Mesenteric fat pad (tissue), 1 donor: Measurements from ENCODE around the gene HDAC5. TPM values are rescaled to one million over a fixed set of nuclear protein-coding genes. Genes with fewer than 3 reads are reported as not detected.
"Not testable (repeated sequence)": the region's sequence is repeated elsewhere in the genome, so short reads cannot be mapped to it uniquely, and the experiment has no call there.

ENCODE experiments used
- DNase-seq: peaks from one replicate; pipeline ENCODE4 v3.0.0-alpha.2; 2020; ENCODE audit warnings: low spot score
- total RNA-seq: library from RNA; stranded (reverse); fragmentation: NEBNext Ultra II Directional; extraction: Animal tissue kit (Norgen Biotek cat#: 25700); gene quantifications from one replicate; pipeline ENCODE4 v1.2.1, GENCODE V29; 2021
- donor health status: DM: yes; HTN: yes; CAD: no.

The HDAC5 gene
- total RNA-seq, 1 donor from 2014 or later = 34.9 TPM

DNA sequence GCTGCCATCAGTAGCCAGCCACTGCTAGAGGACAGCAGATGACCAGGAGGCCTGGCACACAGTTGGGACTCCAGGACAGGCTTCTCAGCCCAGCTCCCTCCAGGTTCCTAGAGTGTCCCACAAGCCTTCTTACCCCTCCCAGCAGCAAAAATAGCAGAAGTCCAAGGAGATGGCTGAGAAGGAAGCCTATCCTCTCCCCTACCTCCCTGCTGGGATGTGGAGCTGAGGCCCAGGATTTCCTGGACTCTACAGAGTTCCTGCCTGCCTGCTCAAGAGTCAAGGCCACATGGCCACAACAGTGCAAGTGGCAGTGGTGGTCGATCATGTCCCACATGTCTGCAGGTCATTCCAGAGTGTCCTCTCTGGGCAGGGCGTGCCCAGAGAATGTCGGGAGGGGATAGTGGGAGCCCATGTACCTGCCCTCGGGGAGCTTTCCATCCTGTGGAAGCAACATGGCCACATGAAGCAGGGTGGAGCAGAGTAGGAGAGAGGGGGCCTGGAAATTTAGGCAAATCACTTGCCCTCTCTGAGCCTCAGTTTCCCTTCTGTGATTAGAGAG is 10.6 kb upstream of the HDAC5 start:
- no peak for DNase-seq

DNA sequence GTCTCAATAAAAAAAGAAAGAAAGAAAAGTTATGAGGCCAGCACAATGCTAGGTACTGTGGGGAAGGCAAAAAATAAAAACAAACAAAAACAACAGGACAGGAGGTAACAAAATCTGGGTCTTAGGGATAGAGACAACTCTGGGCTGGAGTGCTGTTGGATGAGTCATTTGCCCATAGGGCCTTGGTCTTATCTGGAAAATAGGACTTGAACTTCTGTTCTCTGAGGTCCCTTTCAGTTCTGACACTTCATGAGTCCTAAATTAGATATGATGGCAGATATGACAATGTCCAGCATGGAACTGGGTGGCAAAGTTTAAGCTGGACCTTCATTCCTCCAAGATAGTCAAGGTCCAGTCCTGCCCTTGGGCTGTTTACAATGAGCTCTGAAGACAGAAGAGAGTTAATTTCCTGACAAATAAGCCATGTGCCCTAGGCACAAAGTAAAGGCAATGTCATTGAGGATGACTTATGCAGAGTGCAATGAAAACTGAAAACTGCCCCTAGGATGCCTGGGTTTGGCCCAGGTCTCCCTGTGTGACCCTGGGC is 8.9 kb upstream of the HDAC5 start:
- no peak for DNase-seq

DNA sequence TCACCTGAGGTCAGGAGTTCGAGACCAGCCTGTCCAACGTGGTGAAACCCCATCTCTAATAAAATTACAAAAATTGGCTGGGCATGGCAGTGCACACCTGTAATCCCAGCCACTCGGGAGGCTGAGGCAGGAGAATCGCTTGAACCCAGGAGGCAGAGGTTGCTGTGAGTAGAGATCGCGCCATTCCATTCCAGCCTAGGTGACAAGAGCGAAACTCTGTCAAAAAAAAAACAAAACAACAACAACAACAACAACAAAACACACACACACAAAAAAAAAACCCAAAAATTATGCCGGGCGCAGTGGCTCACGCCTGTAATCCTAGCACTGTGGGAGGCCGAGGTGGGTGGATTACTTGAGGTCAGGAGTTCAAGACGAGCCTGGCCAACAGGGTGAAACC is 7.9 kb upstream of the HDAC5 start:
- DNase-seq = not testable (repeated sequence)

DNA sequence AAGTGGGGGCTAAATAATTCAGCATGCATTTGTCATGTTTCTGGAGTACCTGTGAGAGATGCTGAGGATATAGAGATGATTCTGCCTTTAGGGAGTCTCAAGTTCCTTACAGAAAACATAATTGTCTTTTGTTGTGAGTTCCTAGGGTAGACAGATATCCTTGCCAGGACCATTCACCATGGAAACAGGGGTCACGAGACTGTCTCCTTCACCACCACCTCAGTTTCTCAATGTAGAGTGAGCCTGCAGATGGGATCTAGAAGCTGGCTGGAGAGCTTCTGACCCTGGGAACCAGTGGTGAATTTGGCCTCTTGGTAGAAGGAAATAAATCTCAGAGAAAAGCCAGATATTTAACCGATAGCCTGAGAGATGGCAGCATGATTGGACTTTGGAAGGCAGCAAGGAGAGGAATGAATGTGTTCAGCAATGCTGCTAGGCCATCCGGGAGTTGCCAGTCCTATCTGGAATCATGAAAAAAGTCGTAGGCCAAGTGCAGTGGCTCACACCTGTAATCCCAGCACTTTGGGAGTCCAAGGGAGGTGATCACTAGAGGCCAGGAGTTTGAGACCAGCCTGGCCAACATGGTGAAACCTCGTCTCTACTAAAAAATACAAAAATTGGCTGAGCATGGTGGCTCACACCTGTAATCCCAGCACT is 7.4 kb upstream of the HDAC5 start:
- DNase-seq = no peak

DNA sequence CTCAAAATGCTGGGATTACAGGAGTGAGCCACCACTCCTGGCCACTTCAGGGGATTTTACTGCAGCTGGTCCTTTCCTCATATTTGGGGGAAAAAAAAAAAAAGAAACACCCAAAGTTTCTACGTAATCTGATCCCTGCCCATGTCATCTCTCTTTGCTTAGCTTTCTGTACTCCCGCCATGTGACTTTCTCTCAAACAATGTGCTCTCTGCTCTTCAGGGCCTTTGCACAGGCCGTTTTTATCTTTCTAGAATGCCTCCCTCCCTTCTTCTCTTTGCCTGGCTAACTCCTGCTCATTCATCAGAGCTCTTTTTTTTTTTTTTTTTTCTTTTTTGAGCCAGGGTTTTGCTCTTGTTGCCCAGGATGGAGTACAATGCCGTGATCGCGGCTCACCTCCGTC is 4.9 kb upstream of the HDAC5 start:
- no peak for DNase-seq

DNA sequence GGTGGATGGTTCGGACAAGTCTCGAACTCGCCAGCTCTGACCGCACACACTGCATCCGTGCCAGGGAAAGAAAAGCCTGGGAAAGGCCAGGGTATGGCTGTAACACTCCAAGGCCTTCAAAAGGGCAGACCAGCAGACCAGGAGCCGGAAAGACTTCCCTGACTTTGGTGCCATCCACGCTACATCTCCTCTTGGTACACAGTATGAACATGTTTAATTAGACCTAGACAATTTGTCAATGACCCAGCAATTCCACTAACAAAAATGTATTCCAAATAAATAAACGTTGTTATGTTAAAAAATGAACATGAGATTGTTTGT is 637 bp upstream of the HDAC5 start:
- no peak for DNase-seq

DNA sequence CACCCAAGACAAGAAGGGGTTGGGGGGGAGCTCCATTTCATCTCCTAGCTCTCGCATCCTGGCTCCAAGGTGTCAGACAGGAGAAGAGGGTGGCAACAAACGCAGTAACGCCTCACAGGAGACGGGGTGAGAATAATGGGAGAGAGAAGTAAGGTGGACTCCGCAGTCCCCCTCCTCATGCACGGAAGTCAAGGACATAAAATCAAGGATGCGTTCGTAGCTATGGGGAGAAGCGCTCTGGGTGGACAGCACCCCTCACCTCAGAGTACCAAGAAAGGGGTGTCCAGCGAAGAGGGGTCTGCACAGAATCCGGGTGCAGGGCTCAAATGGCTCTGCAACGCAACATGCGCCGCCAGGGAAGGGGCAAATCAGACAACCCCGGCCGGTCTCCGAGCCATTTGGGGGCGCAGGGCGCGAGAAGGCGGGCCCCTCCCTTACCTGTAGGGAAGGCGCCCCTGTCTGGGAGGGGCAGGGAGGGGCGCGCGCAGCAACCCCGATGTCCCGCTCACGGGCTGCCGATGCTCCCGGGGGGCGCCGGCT is 555 bp downstream of the HDAC5 start:
- DNase-seq = no peak

DNA sequence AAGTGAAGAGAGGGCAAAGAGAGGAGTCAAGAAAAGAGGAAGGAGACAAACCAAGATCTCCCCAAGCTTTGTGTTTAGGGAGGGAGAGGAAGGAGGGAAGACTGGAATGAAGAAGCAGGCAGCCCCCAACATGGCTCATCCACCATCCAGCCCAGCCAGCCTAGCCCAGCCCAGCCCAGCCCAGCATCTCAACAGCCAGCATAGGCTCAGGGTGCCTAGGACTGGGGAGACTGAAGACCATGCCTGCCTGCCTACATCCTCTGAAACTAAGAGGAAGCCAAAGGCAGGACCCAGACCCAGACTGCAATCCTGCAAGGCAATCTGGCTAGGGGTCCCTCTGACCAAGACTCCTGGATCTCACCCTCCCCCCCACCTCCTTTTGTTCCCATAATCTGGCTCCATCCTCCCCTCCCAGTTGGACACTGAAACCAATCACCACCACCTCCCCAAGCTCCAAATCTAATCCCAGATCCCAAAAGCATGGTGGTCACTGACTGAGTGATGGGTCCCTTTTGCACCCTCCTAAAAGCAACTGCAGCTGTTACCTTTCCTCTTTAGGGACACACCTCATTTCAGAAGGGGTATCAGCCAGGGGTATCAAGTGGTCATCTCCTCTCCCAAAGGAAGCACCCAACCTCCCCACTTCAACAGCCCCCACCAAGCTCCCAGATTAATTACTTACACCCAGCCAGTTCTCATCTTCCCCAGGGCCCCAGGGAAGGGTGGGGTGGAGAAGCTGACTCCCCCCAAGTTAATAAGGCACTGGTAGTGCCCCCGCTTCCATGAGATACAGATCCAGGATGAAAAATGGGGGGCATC is 1.2 kb downstream of the HDAC5 start:
- DNase-seq = no peak

DNA sequence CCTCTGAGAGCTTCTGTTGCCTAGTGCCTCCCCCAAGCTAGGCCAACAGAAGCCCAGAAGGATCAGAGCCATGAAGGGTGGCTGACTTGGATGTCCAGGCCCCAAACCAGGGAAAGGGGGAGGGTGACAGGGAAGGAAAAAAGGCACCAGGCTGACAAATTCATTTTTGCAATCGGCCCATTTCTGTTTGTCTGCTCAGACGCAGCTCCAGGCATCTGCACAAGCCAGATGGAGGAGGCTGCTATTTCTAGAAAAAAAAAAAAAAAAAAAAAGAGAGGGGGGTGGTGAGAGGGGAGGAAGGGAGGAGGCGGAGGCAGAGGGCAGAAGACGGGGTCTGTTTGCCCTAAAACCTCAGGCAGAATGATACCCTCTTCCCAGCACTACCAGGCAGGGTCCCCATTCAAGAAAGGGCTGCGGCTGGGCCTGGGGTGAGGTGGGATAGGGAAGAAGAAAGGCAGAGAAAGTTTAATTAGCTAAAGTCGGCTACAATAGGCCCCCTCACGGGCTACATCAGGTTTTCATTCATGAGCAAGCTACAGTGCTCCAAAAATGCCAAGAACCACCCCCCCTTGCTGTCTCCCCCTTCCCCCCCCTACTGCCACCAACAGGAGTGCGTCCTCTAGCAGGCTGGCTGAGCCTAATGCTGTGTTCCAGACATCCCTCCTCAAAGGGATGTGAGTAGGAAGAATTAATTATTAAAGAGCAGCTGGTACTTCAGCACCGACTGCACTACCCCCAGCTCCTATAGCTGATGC is 2.4 kb downstream of the HDAC5 start:
- no peak for DNase-seq

DNA sequence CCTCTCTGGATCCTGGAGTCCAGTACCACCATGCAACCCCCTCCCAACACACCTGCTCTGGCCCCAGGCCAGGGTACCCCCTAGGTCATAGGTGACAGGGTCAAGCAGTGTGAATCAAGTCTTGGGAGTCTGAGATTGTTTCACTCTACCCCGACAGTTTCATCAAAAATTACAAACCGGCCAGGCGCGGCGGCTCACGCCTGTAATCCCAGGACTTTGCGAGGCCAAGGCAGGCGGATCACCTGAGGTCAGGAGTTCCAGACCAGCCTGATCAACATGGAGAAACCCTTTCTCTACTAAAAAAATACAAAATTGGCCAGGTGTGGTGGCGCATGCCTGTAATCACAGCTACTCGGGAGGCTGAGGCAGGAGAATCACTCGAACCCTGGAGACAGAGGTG is 3.2 kb downstream of the HDAC5 start:
- DNase-seq = not testable (repeated sequence)

DNA sequence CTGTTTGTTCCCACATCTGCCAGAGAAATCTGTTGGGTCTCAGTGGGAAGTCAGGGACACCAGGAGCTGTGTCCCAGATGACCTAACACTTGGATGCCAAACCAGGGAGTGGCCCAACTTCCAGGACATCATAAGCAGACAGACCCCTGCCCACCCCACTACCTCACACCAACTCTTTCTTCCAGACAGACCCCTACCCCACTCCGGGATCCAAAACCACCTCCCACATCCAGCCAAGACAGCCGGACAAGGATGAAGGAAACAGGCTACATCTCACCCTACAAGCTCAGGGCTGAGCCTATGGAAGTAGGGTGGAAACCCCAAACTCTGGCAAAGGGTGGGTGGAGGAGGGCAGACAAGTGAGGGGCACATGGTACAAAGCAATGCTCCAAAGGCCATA is 3.6 kb downstream of the HDAC5 start:
- no peak for DNase-seq

DNA sequence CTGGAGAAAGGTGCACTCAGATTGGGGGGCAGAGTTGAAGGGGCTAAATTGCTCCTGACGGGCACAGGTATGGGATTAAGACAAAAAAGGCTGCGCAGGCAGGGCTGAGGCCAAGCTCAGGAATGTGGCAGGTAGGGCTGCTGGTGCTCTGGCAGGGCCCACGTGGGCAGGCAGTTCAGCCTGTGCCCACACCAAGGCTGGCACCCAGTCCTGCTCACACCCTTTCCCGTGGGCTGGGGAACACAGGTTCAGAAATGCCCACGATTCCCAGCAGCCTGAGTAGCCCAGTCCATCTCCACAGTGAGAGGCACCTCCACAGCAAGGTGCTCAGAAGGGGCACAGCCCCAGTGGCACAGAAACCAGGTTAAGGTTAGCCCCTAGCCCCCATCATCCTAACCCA is 4.4 kb downstream of the HDAC5 start:
- no peak for DNase-seq

DNA sequence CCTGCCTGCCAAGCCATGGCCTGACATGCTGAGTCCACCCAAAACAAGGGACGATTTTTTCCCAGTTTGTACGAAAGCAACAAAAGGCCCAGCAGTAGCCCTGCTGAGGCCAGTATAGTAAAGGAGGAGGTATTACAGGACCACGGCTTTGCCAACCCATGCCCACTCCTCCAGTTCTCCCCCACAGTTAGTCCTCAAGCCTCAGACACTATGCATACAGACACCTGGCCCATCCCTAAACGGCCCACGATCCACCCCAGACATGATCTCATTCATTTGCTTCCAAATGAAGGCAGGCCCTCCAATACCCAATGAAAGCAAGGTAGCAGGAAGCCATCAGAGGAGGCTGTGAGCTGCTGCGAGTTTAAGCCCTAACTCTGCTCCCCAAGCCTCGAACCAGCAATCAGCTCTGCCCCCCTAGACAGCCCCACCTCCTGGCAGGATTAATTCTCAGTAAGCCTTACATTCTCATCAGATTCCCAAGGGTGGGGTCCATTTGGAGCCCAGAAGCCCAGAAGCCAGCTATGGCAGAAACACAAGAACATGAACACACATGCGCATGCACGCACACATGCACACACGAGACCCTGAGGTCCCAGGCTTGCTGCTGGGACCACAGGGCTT is 4.9 kb downstream of the HDAC5 start:
- no peak for DNase-seq

DNA sequence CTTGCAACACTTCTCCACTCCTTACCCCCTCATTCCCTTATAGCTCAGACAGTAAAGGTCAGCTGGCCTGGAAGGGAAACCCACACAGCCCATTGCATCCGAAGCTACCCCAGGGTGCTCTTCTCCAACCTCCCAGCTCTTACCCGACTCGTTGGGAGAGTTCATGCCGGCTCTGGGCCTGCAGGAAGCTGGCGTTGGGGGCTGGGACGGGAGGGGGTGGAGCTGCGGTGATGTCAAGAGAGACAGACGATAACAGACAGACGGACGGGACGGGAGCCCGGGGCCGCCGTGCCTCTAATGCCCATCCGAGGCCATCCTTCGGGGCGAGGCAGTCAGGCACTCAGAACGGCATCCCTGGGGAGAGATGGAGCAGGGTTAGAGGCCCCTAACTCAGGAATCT is 6.1 kb downstream of the HDAC5 start:
- no peak for DNase-seq

DNA sequence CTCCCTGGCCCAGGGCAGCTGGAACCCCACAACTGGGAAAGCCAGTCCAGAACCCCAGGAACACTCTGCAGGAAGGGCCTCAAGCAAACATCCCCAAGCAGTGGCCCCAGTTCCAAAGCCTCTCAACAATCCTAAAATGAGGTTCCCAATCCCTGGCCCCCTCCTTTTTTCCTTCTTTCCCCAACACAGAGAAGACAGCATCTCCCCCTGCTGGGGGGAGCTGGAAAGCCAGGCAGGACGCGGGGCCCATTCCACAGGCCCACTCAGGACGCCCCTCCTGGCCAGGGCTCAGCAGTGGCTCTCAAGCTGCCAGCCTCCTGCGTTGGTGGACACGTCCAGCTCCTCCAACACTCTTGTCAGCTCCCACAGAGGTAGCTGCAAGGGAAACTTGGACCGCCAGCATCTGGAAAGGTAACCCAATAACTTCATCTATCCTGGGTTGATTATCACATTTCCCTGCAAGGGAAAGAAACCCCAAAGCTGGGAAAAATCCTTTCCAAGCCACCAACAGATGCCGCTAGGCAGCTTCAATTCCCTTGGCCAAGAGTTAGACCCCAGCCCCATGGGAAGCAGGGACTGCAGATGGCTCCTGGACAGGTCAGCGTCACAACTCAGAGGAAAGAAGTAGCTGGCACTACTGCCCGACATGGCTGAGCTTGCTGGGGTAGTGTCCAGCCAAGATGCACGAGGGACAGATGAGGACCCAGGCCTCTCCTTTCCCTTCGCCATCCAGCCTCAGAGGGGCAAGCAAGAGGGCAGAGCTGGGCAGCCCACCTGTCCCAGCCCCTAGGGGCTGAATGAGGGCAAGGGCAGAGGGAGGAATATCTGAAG is 7.6 kb downstream of the HDAC5 start:
- DNase-seq = no peak

DNA sequence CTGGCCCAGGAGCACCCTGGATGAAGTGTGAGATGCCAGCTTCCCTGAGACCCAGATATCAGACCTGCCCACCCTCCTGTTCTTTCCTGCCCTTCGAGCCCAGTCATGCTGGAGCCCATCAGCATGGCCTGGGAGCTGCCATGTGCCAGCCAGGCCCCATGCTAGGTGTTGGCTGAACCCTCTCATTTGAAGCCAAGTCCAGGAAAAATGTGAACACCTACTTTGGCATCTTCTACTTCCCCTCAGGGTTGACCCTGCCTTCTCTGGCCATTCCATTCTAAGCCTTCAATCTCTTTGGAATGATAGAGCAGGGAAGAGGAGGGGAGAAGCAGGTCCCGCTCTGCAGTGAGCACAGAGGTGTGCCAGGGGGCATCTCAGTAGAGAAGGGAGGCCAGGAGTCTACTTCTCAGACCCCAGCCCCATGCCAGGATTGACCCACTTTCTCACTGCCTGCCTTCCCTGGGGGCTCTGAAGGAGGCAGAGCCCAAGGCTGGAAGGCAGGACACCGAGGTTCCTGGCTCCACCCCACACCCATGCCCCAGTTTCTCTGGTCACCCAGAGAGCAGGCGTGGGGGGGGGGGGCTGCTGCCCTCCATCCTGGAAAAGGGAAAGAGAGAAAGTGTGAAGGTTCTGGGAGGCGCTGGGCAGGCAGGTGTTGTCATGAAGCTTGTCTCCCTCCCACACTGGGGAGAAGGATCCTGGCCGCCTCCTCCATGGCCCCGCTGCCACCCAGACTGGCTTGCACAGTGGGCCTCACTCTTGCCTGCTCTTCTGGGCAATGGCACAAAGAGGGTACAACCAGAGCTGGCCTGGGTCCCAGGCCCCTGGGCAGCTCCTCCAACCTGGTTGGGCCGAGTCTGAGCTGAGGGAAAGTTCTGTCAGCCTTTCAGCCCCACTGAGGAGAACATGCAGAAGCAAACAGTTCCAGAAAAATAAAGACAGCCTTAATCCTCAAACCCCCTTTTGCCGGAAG is 9.3 kb downstream of the HDAC5 start:
- no peak for DNase-seq

DNA sequence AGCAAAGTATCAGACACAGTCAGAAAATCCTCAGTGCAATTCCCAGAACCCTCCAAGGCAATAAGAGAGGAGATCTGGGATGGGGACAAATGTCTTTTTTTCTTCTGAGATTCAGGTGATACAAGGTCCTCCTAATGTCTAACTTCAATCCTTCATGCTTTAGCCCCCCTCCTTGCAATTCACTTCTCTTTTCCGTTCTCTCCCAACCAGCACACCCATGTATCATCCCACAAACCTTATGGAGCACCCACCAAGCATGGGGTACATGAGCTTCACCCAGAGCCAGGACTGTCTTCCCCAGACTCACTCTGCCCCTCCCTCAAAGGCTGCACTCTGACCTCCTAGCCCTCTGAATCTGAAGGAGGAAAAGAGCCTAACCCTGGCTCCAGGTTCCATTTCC is 10.1 kb downstream of the HDAC5 start:
- DNase-seq = no peak

DNA sequence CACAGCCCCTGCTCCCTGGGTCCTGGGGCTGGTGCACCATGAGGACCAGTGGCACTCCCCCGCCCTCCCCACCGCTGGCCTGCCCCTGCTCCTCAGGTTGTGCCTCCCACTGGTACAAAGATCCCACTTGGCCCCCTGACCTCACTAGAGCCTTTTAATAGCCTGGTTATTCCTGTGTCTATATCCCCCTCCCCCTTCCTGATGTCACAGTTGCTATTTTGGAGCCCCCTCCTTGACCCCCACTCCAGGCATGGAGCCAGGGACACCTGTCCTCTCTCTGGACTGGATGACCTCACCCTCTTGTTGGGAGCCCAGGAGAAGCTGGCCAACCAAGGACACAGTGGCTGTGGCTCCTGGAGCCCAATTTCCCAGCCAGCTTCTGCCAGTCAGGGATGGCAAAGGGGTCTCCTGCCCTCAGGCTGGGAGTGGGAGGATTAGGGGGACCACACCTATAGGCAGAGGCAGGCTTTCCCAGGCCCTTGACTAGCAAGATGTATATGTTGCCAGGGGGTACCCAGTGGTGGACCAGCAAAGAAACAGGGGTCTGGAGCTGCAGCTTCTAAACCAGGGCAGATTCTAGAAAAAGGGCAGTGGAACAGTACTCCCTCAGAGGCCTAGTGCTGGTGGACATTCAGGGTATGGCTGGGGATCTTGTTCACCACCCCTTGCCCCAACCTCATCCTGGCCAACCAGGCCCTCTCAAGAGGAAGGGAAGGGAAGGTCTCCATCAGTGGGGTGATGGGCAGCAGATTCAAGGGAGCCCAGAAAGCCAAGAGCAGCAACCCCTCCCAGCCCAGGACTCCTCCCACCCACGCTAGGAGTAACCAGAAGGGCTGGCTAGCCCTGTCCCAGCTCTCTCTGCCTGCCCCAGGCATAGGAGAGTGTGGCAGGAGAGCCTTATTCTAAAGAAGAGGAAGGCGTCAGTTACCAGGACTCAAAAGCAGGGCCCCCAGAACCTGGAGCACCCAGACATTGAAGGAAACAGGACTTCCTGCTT is 10.9 kb downstream of the HDAC5 start:
- DNase-seq = no peak
